ENCODE data around the gene ZNF628. TPM values are rescaled to one million over a fixed set of nuclear protein-coding genes. Genes with fewer than 3 reads are reported as not detected.

Gene ZNF628
- total and polyA plus RNA-seq, 2 donors (not counting 1 experiment from before 2014, with no cell fraction given), result 13.3 to 18.3 TPM

- Histone ChIP-seq H3K9ac (ENCODE audit: low read length) (peak overlapping the region; percentile 64), H2AFZ (ENCODE audit: insufficient read depth, low read depth, low read length, poor library complexity, severe bottlenecking) (peak overlapping the region; percentile 77), H3K4me2 (replicated peaks; ENCODE audit: low read depth, low read length, poor library complexity, severe bottlenecking) (peak overlapping the region; percentile 89), H3K79me2 (ENCODE audit: control insufficient read depth, insufficient read depth, low read length) (no peaks in the 10 kb centered on the region), H3K9me3 (ENCODE audit: control extremely low read depth in 1 of 3, control insufficient read depth in 2 of 3, insufficient read depth in 1 of 3, low read length in 2 of 3) (peaks cover 0 to 3% (median 0%) of the 10 kb centered on the region in 3 donors), H3K27me3 (replicated peaks in 1 of 4; ENCODE audit: control extremely low read depth in 1 of 4, control insufficient read depth in 3 of 4, insufficient read depth in 4 of 4, low read length in 3 of 4) (no peaks in the 10 kb centered on the region), H4K20me1 (ENCODE audit: control insufficient read depth, insufficient read depth, low read length, poor library complexity, severe bottlenecking) (no peaks in the 10 kb centered on the region), H3K4me1 (ENCODE audit: control insufficient read depth in 2 of 2, insufficient read depth in 2 of 2, low read length in 2 of 2) (peaks cover 10 to 14% of the 10 kb centered on the region in 2 donors), H3K27ac (ENCODE audit: low read length in 2 of 2) (peak overlapping the region; percentile 37 to 70), H3K4me3 (ENCODE audit: control extremely low read depth in 1 of 5, extremely low read depth in 1 of 5, insufficient read depth in 1 of 5, low read depth in 2 of 5, low read length in 4 of 5) (peak overlapping the region; percentile 48 to 69 (median 61)), H3K36me3 (replicated peaks in 1 of 2; ENCODE audit: control extremely low read depth in 1 of 2, control insufficient read depth in 1 of 2, extremely low read depth in 1 of 2, insufficient read depth in 2 of 2, low read length in 1 of 2) (no peaks in the 10 kb centered on the region)
- peak overlapping the region; percentile 87 for H3K4me3 Mint-ChIP-seq
- CTCF ChIA-PET, result interaction anchor here (0.6 to 2.3 kb wide), 9 partner anchors 9 to 321 kb away, joined by 3 to 18 read pairs (median 4); partner anchors contain the start of genes PPP6R1 and ZNF628
- 9% methylated on average over 22 of the region's 27 CpGs for WGBS (ENCODE audit: insufficient coverage)
- ATAC-seq (ENCODE audit: low read depth) (no peak), DNase-seq (no peak)
- POLR2A ChIA-PET, result interaction anchor here (0.6 to 1.1 kb wide), 8 partner anchors 14 to 923 kb away, joined by 3 to 14 read pairs (median 4); partner anchors contain the start of genes FIZ1, TMEM238, ZNF524 and ZNF628
- no peaks in the 10 kb centered on the region for H3K9me3 Mint-ChIP-seq (ENCODE audit: insufficient read depth)
- no peaks in the 10 kb centered on the region for H3K27me3 Mint-ChIP-seq
- H3K4me1 Mint-ChIP-seq, result peaks cover 20% of the 10 kb centered on the region
- TF ChIP-seq CTCF (IDR thresholded peaks at IDR 0.05) (no peak), EZH2 (IDR thresholded peaks at IDR 0.05; ENCODE audit: borderline replicate concordance, insufficient read depth, low read depth, low read length, poor library complexity, severe bottlenecking) (no peak)
- H3K27ac Mint-ChIP-seq, result peak overlapping the region; percentile 81
- intact Hi-C loops (cut with micrococcal nuclease), result loop anchor here (1.0 to 5.0 kb wide), 7 partner anchors 14 to 203 kb away; partner anchors contain the start of genes HSPBP1, KMT5C, PPP6R1 and UBE2S
These were observed 14.3 kb upstream of the ZNF628 start for GRCh38 chr19:55461974-55462626.

- Histone ChIP-seq H3K27ac (ENCODE audit: low read length in 2 of 2) (no peak overlapping the region), H3K36me3 (replicated peaks in 1 of 2; ENCODE audit: control extremely low read depth in 1 of 2, control insufficient read depth in 1 of 2, extremely low read depth in 1 of 2, insufficient read depth in 2 of 2, low read length in 1 of 2) (no peaks in the 10 kb centered on the region), H3K9ac (ENCODE audit: low read length) (no peak overlapping the region), H3K27me3 (replicated peaks in 1 of 4; ENCODE audit: control extremely low read depth in 1 of 4, control insufficient read depth in 3 of 4, insufficient read depth in 4 of 4, low read length in 3 of 4) (no peaks in the 10 kb centered on the region), H3K4me3 (ENCODE audit: control extremely low read depth in 1 of 5, extremely low read depth in 1 of 5, insufficient read depth in 1 of 5, low read depth in 2 of 5, low read length in 4 of 5) (no peak overlapping the region), H3K79me2 (ENCODE audit: control insufficient read depth, insufficient read depth, low read length) (no peaks in the 10 kb centered on the region), H3K9me3 (ENCODE audit: control extremely low read depth in 1 of 3, control insufficient read depth in 2 of 3, insufficient read depth in 1 of 3, low read length in 2 of 3) (peaks cover 0 to 3% (median 0%) of the 10 kb centered on the region in 3 donors), H2AFZ (ENCODE audit: insufficient read depth, low read depth, low read length, poor library complexity, severe bottlenecking) (no peak overlapping the region), H3K4me1 (ENCODE audit: control insufficient read depth in 2 of 2, insufficient read depth in 2 of 2, low read length in 2 of 2) (peaks cover 10 to 16% of the 10 kb centered on the region in 2 donors), H3K4me2 (replicated peaks; ENCODE audit: low read depth, low read length, poor library complexity, severe bottlenecking) (no peak overlapping the region), H4K20me1 (ENCODE audit: control insufficient read depth, insufficient read depth, low read length, poor library complexity, severe bottlenecking) (no peaks in the 10 kb centered on the region)
- Mint-ChIP-seq H3K4me1 (peaks cover 20% of the 10 kb centered on the region), H3K4me3 (peak overlapping the region; percentile 87), H3K27me3 (no peaks in the 10 kb centered on the region), H3K27ac (no peak overlapping the region), H3K9me3 (ENCODE audit: insufficient read depth) (no peaks in the 10 kb centered on the region)
- DNase-seq (no peak), ATAC-seq (ENCODE audit: low read depth) (no peak)
- ChIA-PET CTCF (interaction anchor here (0.6 to 2.3 kb wide), 3 partner anchors 41 to 170 kb away, joined by 4 to 18 read pairs (median 4); no protein-coding TSS in a partner anchor), POLR2A (no interaction called here)
- no peak for TF ChIP-seq EZH2 (IDR thresholded peaks at IDR 0.05; ENCODE audit: borderline replicate concordance, insufficient read depth, low read depth, low read length, poor library complexity, severe bottlenecking)
- no peak for TF ChIP-seq CTCF (IDR thresholded peaks at IDR 0.05)
- 74% methylated on average over 4 of the region's 11 CpGs for WGBS (ENCODE audit: insufficient coverage)
- intact Hi-C loops (cut with micrococcal nuclease), result loop anchor here (5.0 kb wide), 1 partner anchor 55 kb away; the partner anchor contains the start of gene UBE2S
These were observed 13.7 kb upstream of the ZNF628 start for GRCh38 chr19:55462722-55463121.
